Stimulated activated CD8-positive, alpha-beta memory T cell treated with anti-CD3 and anti-CD28 coated beads, Interleukin-15, amount 100 ng/mL, for 4 hours (primary cell): ENCODE results near the gene SBNO2.

Source experiments
- DNase-seq, 2 donors: peaks; one replicate each; pipeline ENCODE4 v3.0.0-alpha.2; 2020; ENCODE audit warnings: low read depth in 2 of 2

SBNO2 gene

DNA sequence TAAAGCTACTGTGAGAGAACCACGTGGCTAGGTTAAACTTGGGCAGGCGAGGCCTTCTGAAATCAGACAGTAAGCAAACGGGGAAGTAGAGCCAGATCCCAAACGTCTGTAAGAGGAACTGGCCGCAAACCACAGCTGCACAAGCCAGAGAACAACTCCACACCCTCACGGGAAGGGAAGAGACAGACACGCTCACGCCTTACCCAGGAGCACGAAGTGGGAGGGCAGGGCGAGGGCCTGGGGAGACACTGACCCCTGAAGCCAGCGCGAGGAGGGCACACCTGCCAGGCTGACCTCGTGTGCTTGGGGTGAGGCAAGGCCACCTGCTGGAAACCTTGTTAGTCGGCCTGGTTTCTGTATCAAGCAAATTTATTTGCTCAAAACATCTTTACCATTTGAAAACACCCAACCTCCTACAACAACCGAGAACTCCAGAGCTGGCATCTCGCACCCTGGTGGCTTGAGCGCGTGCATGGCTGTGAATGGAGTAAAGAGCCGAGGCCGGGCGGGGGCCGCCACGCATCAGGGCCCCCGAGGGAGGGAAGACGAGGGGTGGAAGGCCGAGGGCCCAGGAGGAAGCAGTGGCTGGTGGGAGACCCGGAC, 86.2 kb downstream of the SBNO2 start:
- DNase-seq = no peak

DNA sequence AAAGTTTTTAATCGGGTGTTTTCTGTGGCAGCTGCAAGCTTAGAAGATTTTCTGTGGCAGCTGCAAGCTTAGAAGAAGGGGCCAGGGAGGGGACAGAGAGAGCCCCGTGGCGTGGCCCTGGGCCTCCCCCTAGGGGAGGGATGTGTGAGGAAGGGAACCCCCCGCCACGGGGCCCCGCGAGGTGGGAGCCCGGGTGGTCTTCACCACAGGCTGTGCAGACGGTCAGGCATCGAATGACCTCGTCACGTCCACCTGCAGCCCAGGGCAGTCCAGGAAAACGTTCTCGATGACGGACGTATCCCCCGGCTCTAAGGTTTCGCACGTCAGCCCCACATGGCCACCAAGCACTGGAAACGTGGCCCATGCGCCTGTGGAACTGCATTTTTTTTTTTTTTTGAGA, 87.5 kb downstream of the SBNO2 start:
- no peak for DNase-seq

DNA sequence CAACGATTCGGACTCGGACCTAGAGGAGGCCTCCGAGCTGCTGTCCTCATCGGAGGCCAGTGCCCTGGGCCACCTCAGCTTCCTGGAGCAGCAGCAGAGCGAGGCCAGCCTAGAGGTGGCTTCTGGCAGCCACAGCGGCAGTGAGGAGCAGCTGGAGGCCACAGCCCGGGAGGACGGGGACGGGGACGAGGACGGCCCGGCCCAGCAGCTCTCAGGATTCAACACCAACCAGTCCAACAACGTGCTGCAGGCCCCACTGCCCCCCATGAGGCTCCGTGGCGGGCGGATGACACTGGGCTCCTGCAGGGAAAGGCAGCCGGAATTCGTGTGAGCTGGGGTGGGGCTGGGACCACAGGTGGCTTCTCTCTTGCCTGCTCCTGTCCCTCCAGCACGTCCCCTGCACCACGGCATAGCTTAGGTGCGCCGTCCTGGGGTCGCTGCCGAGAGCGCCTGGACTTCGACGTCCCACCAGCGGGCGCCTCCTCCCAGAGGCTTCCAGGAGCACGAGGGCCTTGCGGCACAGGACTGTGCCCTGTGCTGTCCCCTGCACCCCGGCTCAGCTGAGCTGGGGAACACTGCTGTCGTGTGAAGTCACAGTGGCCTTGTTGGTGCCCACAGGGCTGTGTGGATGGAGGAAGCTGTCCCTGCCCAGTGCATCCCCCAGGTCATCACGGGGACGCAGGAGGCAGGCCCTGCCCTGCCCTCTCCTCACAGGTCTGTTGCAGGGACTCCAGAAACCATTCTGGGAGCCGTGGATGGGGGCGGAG, 88.2 kb downstream of the SBNO2 start:
- DNase-seq = no peak

DNA sequence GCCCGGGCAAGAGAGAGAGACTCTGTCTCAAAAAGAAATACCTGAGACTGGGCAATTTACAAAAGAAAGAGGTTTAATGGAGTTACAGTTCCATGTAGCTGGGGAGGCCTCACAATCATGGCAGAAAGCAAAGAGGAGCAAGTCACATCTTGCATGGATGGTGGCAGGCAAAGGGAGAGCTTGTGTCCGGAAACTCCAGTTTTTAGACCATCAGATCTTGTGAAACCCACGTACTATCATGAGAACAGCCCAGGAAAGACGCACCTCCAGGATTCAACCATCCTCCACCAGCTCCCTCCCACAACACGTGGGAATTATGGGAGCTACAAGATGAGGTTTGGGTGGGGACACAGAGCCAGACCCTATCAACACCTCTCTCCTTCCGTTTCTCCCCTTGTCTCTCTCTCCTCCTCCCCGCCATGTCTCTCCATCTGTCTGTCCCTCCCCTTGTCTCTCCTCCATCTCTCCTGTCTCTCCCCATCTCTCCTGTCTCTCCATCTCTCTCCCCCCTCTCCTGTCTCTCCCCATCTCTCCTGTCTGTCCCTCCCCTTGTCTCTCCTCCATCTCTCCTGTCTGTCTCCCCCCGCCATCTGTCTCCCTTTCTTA, 88.9 kb downstream of the SBNO2 start:
- DNase-seq = no peak

GRCh38 chr19:1084024-1084868, 89.8 kb downstream of the SBNO2 start:
- no peak for DNase-seq

DNA sequence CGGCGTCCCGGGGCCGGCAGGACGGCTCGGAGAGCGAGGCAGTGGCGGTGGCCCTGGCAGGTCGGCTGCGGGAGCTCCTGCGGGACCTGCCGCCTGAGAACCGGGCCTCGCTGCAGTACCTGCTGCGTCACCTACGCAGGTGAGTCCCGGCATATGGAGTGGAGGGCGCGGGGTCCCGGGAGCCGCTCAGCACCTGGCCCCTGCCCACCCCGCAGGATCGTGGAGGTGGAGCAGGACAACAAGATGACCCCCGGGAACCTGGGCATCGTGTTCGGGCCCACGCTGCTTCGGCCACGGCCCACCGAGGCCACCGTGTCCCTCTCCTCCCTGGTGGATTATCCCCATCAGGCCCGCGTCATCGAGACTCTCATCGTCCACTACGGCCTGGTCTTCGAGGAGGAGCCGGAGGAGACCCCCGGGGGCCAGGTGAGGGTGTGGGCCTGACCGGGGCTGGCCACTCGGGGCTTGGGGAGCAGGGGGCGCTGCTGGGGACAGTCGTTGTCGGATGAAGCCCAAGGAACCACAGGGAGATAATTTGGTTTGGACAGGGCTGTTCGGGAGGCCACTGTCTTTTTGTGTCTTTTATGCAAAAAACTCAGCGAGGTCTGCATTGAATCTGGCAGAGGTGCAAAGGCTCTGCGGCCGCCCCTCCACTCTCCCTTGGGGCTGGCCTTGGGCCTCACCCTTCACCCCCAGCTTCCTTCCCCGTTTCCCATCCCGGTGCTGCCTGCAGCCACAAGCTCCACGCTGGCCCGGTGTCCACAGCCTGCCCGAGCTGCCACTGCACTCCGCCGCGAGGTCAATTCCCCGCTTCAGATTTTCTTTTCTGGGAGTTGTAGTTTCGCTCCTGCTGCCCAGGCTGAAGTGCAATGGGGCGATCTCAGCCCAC, 90.9 kb downstream of the SBNO2 start:
- DNase-seq = no peak

DNA sequence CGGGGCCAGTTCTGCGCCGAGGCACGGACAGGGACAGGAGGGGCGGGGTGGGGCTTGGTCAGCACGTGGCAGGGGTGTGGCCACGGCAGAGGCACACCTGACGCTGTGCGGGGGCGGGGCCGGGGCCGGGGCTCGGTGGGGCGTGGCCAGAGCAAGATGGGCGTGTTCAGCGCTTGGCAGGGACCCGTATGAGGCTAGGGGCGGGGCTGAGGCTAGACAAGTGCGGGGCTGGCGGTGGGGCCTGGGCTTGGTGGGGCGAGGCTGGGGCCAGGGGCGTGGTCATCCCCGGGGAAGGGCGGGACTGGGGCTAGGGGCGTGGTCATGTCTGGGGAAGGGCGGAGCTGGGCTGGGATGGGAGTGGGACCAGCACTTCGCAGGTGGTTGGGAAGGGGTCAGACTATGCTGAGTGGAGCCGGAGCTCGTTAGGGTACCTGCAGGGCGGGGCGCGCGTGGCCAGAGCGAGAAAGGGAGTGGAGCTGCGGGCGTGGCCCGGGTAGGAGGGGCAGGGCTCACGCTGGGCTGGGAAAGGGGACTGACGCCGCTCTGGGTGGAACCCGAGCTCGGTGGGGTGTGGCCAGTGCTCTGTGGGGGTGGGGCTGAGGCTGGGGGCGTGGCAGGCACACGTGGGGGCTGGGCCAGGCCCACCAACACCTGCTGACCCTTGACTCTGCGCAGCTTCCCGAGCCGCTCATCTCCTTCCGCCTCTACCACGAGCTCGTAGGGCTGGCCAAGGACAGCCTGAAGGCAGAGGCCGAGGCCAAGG, 91.7 kb downstream of the SBNO2 start:
- DNase-seq = no peak

DNA sequence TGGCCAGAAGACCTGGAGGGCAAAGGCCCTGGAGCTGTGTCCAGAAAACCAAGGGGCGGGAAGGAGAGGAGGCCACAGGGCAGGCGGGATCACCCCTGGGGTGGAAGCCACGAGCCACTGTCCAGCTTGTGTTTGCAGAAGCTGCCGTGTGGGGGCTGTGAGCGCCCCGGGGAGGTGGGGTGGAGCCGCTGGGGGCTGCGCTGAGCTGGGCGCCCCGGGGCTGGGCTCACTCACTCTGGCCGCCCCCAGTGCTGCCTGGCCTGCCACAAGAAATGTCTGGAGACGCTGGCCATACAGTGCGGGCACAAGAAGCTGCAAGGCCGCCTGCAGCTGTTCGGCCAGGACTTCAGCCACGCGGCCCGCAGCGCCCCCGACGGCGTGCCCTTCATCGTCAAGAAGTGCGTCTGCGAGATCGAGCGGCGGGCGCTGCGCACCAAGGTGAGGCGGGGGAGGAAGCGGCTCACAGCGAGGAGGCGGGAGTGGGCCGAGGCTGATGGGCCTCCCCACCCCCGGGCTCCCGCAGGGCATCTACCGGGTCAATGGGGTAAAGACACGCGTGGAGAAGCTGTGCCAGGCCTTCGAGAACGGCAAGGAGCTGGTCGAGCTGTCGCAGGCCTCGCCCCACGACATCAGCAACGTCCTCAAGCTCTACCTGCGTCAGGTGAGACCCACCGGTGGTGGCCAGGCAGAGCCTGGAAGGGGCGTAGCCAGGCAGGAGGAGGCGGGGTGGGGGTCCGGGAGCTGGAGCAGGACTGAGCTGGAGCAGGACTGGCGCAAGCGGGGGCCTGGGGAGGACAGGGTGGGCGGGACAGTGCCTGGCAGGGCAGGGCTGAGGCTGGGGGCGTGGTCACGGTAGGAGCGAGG, 92.5 kb downstream of the SBNO2 start:
- DNase-seq = no peak

DNA sequence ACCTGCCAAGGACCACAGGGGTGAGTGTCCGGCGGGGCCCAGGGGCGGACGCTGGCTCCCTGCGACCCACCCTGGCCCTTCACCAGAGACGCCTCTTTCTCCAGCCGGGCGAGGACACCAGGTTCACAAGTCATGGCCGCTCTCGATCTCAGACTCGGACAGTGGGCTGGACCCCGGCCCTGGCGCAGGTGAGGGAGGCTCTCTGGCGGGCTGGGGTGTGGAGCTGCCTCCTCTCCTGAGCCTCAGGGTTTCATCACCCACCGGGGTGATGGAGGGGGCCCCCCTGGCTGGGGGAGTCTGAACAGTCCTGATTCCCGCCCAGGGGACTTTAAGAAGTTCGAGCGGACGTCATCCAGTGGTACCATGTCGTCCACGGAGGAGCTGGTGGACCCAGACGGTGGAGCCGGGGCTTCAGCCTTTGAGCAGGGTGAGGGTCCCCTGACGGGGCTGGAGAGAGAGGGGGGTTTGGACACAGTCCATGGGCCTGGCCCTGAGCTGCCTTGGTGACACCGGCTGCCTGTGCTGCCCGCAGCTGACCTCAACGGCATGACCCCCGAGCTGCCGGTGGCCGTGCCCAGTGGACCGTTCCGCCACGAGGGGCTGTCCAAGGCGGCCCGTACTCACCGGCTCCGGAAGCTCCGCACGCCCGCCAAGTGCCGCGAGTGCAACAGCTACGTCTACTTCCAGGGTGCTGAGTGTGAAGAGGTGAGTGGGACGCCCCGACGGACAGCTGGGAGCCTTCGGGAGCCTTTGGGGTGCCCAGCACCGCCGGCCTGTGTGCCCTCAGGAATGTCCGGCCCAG, 93.5 kb downstream of the SBNO2 start:
- no peak for DNase-seq

GRCh38 chr19:1079566-1080111, 94.4 kb downstream of the SBNO2 start:
- DNase-seq = no peak

DNA sequence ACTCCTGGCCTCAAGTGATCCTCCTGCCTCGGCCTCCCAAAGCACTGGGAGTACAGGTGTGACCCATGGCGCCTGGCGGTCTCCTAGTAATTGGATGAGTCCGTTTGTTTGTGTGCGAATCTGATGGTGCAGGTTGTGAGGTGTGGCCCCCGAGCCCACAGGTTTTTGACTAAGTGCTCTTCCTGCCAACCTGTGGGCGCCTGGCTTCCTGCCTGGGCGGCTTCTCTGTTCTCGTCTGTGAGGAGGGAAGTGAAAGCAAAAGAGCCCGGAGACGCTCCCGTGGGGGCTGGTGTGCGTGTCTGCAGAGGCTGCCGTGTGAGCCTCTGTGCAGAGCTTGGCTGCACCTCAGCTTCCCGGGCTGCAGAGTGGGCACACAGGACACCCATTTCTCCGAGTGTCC, 97.1 kb downstream of the SBNO2 start:
- peak; percentile 83 to 90 for DNase-seq

- no peak for DNase-seq
Measured at GRCh38 chr19:1076046-1076386, 98.1 kb downstream of the SBNO2 start.

DNA sequence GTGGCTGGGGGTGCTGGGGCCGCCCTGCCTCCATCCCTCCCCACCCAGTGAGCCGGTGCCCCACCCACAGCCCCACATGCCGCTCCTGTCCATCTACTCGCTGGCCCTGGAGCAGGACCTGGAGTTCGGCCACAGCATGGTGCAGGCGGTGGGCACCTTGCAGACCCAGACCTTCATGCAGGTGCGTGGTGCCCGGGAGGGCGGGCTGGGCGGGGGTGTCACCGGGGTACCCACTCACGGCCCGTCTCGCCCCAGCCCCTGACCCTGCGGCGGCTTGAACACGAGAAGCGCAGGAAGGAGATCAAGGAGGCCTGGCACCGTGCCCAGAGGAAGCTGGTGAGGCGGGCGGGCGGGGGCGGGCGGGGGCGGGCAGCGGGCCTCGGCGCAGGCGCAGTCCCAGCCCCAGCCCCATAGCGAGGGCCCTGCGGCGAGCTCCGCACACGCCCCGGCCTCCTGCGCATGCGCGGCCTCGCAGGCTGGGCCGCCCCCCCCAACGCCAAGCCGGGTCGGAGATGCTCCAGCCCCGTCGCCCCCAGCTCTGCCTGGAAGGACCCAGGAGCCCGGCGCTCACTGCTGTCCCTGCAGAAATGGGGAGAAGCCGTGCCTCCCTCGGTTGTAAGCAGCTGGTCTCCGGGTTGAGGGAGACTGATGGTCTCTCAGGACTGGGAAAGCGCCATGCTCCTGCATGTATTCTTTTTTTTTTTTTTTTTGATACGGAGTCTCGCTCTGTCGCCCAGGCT, 99.4 kb downstream of the SBNO2 start:
- peak; percentile 78 to 85 for DNase-seq

- no peak for DNase-seq
Measured at GRCh38 chr19:1073956-1074517, 100.0 kb downstream of the SBNO2 start.

GRCh38 chr19:1073063-1073955, 100.8 kb downstream of the SBNO2 start:
- no peak for DNase-seq

DNA sequence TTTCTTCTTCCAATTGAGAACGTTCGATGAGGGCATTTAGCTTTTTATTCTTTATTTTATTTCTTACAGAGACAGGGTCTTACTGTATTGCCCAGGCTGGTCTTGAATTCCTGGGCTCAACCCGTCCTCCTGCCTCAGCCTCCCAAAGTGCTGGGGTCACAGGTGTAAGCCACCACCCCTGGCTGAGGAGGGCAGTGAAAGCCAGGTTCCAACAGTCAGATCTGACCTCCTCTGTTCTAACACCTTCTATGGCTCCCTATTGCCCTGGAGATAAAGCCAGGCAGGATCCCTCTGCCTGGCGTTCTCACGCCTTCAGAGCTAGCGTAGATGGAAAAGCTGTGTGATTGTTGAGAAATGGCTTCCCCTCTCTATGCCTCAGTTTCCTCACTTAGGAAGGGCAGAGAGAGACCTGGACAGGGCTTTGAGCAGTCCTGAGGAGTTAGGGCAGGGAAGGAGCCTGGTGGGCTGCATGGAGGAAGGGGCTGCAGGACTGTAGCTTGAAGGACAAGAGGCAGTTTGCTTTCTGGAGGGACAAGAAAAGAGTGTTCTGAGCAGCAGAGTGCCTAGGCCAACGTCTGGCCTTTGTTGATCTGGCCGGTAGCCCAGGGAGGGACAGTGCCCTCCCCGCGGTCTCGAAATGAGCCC, 101.6 kb downstream of the SBNO2 start:
- no peak for DNase-seq
